ENCODE results near the gene AMH. TPM values are rescaled to one million over a fixed set of nuclear protein-coding genes. Genes with fewer than 3 reads are reported as not detected.
A peak's percentile ranks its signal among the peaks of the same experiment; 100 is the strongest.

The AMH gene
- total and polyA plus RNA-seq, 2 of the 13 experiments (the other 11 are each of a cell fraction or from before 2014, with no cell fraction given), result 0.03 to 0.18 TPM

DNA sequence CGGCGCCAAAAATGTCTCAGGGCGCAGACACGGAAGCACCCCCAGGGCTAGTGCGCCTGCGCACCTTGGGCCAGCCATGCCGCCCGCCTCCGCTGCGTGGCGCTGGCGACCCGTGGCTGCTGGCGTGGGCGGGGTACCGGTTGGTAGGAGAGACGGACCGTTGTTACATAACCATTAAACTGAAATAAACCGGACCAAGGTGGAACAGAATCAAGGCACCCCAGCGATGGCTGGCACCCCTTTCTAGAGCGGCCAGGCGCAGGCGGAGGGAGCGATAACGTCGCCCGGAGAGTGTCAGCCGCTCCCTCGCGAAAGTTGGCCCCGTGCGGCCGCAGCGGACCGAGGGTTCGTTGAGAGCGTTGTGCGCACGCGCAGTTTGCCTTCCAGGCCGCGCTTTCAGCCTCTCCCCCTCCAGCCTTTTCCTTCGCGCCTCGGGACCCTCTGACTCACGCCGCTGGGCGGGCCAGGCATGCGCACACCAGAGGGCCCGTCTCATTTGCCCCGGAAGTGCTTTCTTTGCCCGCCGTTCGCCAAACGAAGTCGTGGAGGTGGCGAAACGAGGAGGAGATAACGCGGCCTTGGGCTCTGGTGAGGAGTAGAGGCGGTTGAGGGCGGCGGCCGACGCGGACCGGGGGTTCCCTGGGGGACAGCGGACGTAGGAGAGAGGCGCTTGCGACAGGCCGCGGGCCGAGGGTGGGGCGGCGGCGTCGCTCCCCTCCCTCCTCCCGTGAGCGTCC, 12.6 kb upstream of the AMH start, which contains the start of the genes PLEKHJ1 and SF3A2 (continued):
- TF ChIP-seq ZNF235 (CRISPR knock-in tag; IDR thresholded peaks at IDR 0.05; ENCODE audit: borderline replicate concordance) (peak; percentile 92), PRMT3 (CRISPR knock-in tag; IDR thresholded peaks at IDR 0.05; ENCODE audit: borderline replicate concordance, low read depth) (0 out of 2 replicates have a peak, but pooled peaks have one; percentile 68), ZNF891 (CRISPR knock-in tag; IDR thresholded peaks at IDR 0.05) (peak; percentile 90), ZNF670 (CRISPR knock-in tag; IDR thresholded peaks at IDR 0.05; ENCODE audit: borderline replicate concordance) (peak; percentile 99), ARNT2 (CRISPR knock-in tag; IDR thresholded peaks at IDR 0.05; ENCODE audit: low read depth) (peak; percentile 94), EED (CRISPR knock-in tag; IDR thresholded peaks at IDR 0.05) (no peak), SNAI1 (CRISPR knock-in tag; IDR thresholded peaks at IDR 0.05; ENCODE audit: borderline replicate concordance) (no peak; the same call in 1 of the 2 replicates), KAT8 (CRISPR knock-in tag; IDR thresholded peaks at IDR 0.05) (peak; percentile 93), ZNF138 (CRISPR knock-in tag; IDR thresholded peaks at IDR 0.05; ENCODE audit: low read depth) (no peak), REPIN1 (CRISPR knock-in tag; IDR thresholded peaks at IDR 0.05; ENCODE audit: borderline replicate concordance, low read depth) (peak; percentile 96), ZNF839 (CRISPR knock-in tag; IDR thresholded peaks at IDR 0.05; ENCODE audit: borderline replicate concordance) (peak; percentile 96), RELA (CRISPR knock-in tag; IDR thresholded peaks at IDR 0.05) (peak; percentile 27; the same call in 1 of the 2 replicates), ZBTB7A (CRISPR knock-in tag; IDR thresholded peaks at IDR 0.05) (peak; percentile 97), ZNF484 (CRISPR knock-in tag; IDR thresholded peaks at IDR 0.05; ENCODE audit: borderline replicate concordance, low read depth) (0 out of 2 replicates have a peak, but pooled peaks have one; percentile 68), PHB2 (IDR thresholded peaks at IDR 0.05; ENCODE audit: partially characterized antibody) (no peak), NKX3-1 (CRISPR knock-in tag; IDR thresholded peaks at IDR 0.05) (peak; percentile 58; the same call in 1 of the 2 replicates), EZH2 (conservative IDR thresholded peaks at IDR 0.05; ENCODE audit: low read depth, low read length) (no peak), ZNF24 (IDR thresholded peaks at IDR 0.05) (no peak), ZNF660 (CRISPR knock-in tag; IDR thresholded peaks at IDR 0.05; ENCODE audit: borderline replicate concordance, low read depth) (no peak)
- TF ChIP-seq, protein P1, sequence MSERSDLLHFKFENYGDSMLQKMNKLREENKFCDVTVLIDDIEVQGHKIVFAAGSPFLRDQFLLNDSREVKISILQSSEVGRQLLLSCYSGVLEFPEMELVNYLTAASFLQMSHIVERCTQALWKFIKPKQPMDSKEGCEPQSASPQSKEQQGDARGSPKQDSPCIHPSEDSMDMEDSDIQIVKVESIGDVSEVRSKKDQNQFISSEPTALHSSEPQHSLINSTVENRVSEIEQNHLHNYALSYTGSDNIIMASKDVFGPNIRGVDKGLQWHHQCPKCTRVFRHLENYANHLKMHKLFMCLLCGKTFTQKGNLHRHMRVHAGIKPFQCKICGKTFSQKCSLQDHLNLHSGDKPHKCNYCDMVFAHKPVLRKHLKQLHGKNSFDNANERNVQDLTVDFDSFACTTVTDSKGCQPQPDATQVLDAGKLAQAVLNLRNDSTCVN (CRISPR knock-in tag; IDR thresholded peaks at IDR 0.05; ENCODE audit: borderline replicate concordance), result peak; percentile 86
- TF ChIP-seq, protein P2, sequence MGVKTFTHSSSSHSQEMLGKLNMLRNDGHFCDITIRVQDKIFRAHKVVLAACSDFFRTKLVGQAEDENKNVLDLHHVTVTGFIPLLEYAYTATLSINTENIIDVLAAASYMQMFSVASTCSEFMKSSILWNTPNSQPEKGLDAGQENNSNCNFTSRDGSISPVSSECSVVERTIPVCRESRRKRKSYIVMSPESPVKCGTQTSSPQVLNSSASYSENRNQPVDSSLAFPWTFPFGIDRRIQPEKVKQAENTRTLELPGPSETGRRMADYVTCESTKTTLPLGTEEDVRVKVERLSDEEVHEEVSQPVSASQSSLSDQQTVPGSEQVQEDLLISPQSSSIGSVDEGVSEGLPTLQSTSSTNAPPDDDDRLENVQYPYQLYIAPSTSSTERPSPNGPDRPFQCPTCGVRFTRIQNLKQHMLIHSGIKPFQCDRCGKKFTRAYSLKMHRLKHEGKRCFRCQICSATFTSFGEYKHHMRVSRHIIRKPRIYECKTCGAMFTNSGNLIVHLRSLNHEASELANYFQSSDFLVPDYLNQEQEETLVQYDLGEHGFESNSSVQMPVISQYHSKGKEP (CRISPR knock-in tag; IDR thresholded peaks at IDR 0.05), result peak; percentile 59; the same call in 1 of the 2 replicates
- TF ChIP-seq, protein P3, sequence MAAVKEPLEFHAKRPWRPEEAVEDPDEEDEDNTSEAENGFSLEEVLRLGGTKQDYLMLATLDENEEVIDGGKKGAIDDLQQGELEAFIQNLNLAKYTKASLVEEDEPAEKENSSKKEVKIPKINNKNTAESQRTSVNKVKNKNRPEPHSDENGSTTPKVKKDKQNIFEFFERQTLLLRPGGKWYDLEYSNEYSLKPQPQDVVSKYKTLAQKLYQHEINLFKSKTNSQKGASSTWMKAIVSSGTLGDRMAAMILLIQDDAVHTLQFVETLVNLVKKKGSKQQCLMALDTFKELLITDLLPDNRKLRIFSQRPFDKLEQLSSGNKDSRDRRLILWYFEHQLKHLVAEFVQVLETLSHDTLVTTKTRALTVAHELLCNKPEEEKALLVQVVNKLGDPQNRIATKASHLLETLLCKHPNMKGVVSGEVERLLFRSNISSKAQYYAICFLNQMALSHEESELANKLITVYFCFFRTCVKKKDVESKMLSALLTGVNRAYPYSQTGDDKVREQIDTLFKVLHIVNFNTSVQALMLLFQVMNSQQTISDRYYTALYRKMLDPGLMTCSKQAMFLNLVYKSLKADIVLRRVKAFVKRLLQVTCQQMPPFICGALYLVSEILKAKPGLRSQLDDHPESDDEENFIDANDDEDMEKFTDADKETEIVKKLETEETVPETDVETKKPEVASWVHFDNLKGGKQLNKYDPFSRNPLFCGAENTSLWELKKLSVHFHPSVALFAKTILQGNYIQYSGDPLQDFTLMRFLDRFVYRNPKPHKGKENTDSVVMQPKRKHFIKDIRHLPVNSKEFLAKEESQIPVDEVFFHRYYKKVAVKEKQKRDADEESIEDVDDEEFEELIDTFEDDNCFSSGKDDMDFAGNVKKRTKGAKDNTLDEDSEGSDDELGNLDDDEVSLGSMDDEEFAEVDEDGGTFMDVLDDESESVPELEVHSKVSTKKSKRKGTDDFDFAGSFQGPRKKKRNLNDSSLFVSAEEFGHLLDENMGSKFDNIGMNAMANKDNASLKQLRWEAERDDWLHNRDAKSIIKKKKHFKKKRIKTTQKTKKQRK (IDR thresholded peaks at IDR 0.05; ENCODE audit: low read length), result no peak

All from HepG2 (cell line).